IPS-18c (cell line): ENCODE measurements around the gene MDK.
A peak's percentile ranks its signal among the peaks of the same experiment; 100 is the strongest.

Experiments
- H3K4me3 ChIP-seq: 2 replicates; pipeline ENCODE4 v1.7.0; 2013; ENCODE audit warnings: low read depth, mild to moderate bottlenecking, low read length, moderate library complexity; ENCODE audit not compliant: insufficient read depth
- H3K9me3 ChIP-seq: one replicate; pipeline ENCODE4 v1.6.1; 2013; ENCODE audit warnings: mild to moderate bottlenecking, low read length, moderate library complexity; ENCODE audit not compliant: control insufficient read depth, insufficient read depth

The MDK gene, protein sequence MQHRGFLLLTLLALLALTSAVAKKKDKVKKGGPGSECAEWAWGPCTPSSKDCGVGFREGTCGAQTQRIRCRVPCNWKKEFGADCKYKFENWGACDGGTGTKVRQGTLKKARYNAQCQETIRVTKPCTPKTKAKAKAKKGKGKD

GRCh38 chr11:46381048-46381818, at the start of gene MDK:
TSS of gene MDK (plus strand) at chr11:46381669. CDS start at chr11:46382058, 389 bp downstream.
- Histone ChIP-seq H3K4me3 (peak within 1 kb of the TSS; percentile 95), H3K9me3 (peaks cover 2% of the 10 kb centered on the region)

DNA sequence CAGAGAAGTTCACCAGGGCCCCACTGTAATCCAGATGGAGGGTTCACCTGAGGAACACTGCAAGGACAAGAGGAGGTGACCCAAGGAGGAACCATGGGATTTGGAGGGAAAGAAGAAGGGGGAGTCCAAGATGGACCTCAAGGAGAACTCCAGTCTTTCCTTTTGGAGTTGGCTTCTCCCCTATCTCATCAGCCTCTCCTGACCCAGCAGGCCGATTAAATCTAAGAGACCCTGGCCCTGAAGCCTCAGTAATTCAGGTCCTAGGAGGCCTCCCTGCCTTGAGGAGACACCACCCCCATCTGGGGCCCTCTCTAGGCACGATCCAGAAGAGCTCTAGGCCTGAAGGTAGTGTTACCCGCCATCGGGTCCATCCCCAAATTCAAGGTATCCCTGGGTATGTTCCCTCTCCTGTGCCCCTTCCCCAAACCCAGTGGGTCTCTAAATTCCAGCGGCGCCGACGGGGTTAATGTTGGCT, 49.3 kb upstream of the MDK start:
- H3K4me3 ChIP-seq = peak overlapping the region; percentile 61; the same call in 1 of the 2 replicates
- no peaks in the 10 kb centered on the region for H3K9me3 ChIP-seq

DNA sequence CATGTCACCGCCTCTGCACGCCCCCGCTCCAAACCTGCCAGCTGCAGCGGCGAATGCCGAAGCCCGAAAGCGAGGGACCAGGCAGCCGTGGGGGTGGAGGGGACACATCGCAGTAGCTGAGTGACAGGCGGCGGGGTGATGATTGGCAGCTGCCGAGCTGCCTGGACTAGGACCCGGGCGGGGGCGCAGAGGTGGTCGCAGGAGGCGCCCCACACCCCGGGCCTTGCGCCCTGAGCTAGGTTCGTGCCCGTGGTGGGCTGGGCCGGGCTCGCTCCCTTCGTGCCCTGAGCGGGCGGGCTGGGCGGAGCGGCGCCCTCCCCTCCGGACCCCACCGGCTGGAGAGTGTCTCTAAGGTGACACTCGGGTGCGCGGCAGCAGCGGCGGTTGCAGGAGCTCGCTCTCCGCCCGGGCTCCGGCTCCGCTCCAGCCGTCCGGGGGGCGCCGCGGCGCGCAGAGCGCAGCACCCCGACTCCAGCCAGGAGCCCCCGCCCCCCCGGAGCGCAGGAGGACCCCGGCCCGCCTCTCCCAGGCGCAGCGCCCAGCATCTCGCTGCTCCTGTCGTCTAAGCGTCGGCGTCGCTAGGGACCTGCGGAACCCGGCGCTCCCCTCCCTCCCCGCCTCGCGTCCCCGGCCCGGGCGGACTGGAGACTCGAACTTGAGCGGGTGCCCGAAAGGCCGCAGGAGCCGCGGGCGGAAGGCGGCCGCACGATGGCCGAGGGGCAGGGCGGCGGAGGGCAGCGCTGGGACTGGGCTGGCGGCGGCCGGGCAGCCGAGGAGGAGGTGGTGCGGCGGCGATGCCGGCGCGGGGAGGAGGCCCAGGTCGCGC, 48.7 kb upstream of the MDK start:
- H3K9me3 ChIP-seq = no peaks in the 10 kb centered on the region
- peak overlapping the region; percentile 61 for H3K4me3 ChIP-seq

- H3K9me3 ChIP-seq = no peaks in the 10 kb centered on the region
- peak overlapping the region; percentile 61 for H3K4me3 ChIP-seq
These were observed 48.0 kb upstream of the MDK start for GRCh38 chr11:46333394-46333947.

DNA sequence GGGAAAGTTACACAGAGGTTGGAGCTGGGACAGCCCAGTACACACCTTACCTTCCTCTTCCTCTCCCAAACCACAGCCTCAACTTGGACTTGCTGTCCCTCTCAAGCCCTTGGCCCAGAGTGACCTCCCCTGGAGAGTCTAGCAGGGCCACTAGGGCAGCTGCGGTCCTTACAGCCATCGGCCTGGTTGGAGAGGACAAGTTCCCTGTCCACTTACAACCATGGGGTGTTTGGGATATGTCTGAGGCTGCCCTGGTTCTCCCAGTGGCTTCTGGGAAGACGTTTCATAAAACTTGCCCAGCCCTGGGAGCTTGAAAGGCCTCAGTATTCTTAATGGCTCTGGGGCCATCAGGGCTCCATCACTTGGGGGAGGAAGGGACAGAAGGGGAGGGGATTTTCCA, 47.3 kb upstream of the MDK start:
- Histone ChIP-seq H3K9me3 (no peaks in the 10 kb centered on the region), H3K4me3 (no peak overlapping the region)

- H3K9me3 ChIP-seq = no peaks in the 10 kb centered on the region
- no peak overlapping the region for H3K4me3 ChIP-seq
These were observed 46.2 kb upstream of the MDK start for GRCh38 chr11:46335271-46335670.

DNA sequence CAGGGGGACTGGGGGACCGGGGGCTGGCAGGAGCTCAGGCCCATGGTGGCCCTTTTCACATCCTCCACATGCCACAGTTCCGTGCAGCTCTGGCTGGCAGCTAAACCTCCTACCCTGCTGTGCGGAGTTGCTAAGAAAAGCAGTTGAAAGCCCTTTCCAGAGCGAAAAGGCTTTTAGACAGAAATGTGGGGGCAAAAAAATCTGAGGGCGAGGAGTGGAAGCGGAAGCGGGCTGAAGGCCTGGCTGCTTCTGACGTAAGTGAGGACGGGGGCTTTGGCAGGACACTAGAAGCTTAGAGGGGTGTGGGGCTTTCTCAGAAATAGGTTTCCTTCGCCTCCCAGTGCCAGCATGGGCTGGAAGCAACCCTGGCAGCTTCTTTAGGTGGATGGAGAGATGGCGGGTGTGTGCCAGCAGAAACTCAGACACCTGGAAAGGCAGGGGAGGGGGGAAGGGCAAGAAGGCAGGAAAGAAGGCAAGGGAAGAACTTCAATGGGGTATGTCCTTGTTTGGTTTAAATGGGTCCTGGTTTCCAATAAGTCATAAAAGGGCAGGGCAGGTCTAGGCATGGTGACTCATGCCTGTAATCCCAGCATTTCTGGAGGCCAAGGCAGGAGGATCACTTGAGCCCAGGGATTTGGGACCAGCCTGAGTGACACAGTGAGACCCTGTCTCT, 45.4 kb upstream of the MDK start:
- Histone ChIP-seq H3K4me3 (no peak overlapping the region), H3K9me3 (no peaks in the 10 kb centered on the region)

- no peak overlapping the region for H3K4me3 ChIP-seq
- H3K9me3 ChIP-seq = no peaks in the 10 kb centered on the region
These were observed 44.8 kb upstream of the MDK start for GRCh38 chr11:46336563-46337180.

GRCh38 chr11:46337626-46338345, 43.7 kb upstream of the MDK start:
- Histone ChIP-seq H3K4me3 (no peak overlapping the region), H3K9me3 (no peaks in the 10 kb centered on the region)

GRCh38 chr11:46338636-46338987, 42.9 kb upstream of the MDK start:
- Histone ChIP-seq H3K9me3 (no peaks in the 10 kb centered on the region), H3K4me3 (no peak overlapping the region; the same call in 1 of the 2 replicates)

- Histone ChIP-seq H3K4me3 (no peak overlapping the region; the same call in 1 of the 2 replicates), H3K9me3 (no peaks in the 10 kb centered on the region)
These were observed 42.3 kb upstream of the MDK start for GRCh38 chr11:46338988-46339666.

DNA sequence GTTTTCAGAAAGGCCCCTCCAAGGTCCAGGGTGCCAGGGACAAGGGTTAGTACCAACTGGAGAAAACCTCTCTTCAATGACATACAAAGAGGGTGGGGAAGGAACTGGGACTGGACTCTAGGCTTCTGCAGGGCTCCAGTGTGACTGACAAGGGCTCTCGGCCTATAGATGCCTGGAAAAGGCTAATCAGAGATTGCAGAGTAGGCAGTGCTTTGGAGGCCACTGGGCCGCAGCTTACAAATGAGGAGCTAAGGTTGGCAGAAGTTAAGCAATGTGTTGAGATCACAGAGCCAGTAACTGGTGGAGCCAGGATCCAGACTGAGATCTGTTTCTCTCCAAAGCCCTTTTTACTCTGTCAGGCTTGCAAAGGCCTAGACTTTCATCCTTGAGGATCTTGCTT, 41.7 kb upstream of the MDK start:
- H3K9me3 ChIP-seq = no peaks in the 10 kb centered on the region
- no peak overlapping the region for H3K4me3 ChIP-seq

GRCh38 chr11:46341454-46341853, 40.0 kb upstream of the MDK start:
- no peaks in the 10 kb centered on the region for H3K9me3 ChIP-seq
- H3K4me3 ChIP-seq = no peak overlapping the region

- Histone ChIP-seq H3K9me3 (no peaks in the 10 kb centered on the region), H3K4me3 (no peak overlapping the region)
These were observed 39.2 kb upstream of the MDK start for GRCh38 chr11:46342239-46342638.

GRCh38 chr11:46343520-46343919, 37.9 kb upstream of the MDK start:
- H3K4me3 ChIP-seq = no peak overlapping the region
- peaks cover 2% of the 10 kb centered on the region for H3K9me3 ChIP-seq

DNA sequence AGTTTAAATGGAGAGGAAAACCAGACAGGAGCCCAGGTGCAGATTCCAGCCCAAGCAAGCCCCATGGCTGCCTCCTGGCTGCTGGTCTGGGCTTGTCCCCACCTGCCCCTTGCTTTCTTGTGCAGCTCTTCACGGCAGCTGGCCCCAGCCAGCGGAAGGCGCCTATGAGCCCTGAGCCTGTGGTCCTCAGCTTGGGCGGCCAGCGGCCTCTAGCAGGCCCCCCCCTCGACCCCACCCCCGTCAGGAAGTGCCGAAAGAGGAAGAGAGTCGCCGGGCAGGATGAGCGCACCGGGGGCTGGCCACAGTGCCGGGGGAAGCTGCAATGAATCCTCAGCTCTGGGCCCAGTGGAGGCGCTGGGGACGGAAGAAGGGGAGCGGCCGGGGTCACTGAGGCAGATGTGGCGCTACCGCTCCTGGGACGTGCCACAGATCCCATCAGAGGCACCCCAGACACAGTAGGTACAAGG, 36.3 kb upstream of the MDK start:
- H3K4me3 ChIP-seq = no peak overlapping the region

More for the DNA sequence above, 36.3 kb upstream of the MDK start:
- H3K9me3 ChIP-seq = peaks cover 2% of the 10 kb centered on the region
